Fibroblast of skin of scalp (primary cell): Measurements from ENCODE around the gene KRTAP9-9. TPM values are rescaled to one million over a fixed set of nuclear protein-coding genes. Genes with fewer than 3 reads are reported as not detected.
"Not testable (repeated sequence)": the region's sequence is repeated elsewhere in the genome, so short reads cannot be mapped to it uniquely, and the experiment has no call there.

ENCODE experiments used
- DNase-seq: peaks from one replicate; pipeline ENCODE4 v3.0.0-alpha.2; 2013
- polyA plus RNA-seq, 2 experiments: library from polyadenylated mRNA; unstranded; fragments of 120-200 nt; gene quantifications; one replicate each; pipeline ENCODE4 v1.2.1, GENCODE V29; 2013; ENCODE audit not compliant: insufficient read length in 2 of 2

The KRTAP9-9 gene
- not detected for polyA plus RNA-seq (2013, experiment 1 of 2; ENCODE audit: insufficient read length)
- not detected for polyA plus RNA-seq (2013, experiment 2 of 2; ENCODE audit: insufficient read length)

GRCh38 chr17:41255381-41256290 is at the start of gene KRTAP9-9:
Gene KRTAP9-9, plus strand, starts transcription at chr17:41255384.
- DNase-seq = peak; percentile 80

GRCh38 chr17:41211845-41212466 is 43.2 kb upstream of the KRTAP9-9 start:
- peak; percentile 18 for DNase-seq

GRCh38 chr17:41212524-41213169 is 42.5 kb upstream of the KRTAP9-9 start:
- DNase-seq = no peak

- DNase-seq = no peak
These were observed 39.5 kb upstream of the KRTAP9-9 start for GRCh38 chr17:41215681-41216080.

GRCh38 chr17:41223821-41224220 is 31.4 kb upstream of the KRTAP9-9 start:
- DNase-seq = peak; percentile 41

- no peak for DNase-seq
These were observed 29.1 kb upstream of the KRTAP9-9 start for GRCh38 chr17:41226051-41226450.

- not testable (repeated sequence) for DNase-seq
These were observed 28.5 kb upstream of the KRTAP9-9 start, which contains the start of gene KRTAP9-2 for GRCh38 chr17:41226598-41227095. Gene KRTAP9-2, plus strand, starts transcription at chr17:41226648. Its CDS starts 7 bp downstream, at chr17:41226655.

- no peak for DNase-seq
These were observed 25.1 kb upstream of the KRTAP9-9 start for GRCh38 chr17:41230094-41230493.

- DNase-seq = no peak
These were observed 23.5 kb upstream of the KRTAP9-9 start for GRCh38 chr17:41231731-41232130.

- DNase-seq = not testable (repeated sequence)
These were observed 22.6 kb upstream of the KRTAP9-9 start, which contains the start of gene KRTAP9-3 for GRCh38 chr17:41232399-41233105. Gene KRTAP9-3, plus strand, starts transcription at chr17:41232449. Its CDS starts 53 bp downstream, at chr17:41232502.

GRCh38 chr17:41237116-41237515 is 18.1 kb upstream of the KRTAP9-9 start:
- not testable (repeated sequence) for DNase-seq

GRCh38 chr17:41237949-41238437 is 17.2 kb upstream of the KRTAP9-9 start, which contains the start of gene KRTAP9-8:
Gene KRTAP9-8, plus strand, starts transcription at chr17:41237999. Its CDS starts 53 bp downstream, at chr17:41238052.
- not testable (repeated sequence) for DNase-seq

GRCh38 chr17:41246995-41247787 is 8.0 kb upstream of the KRTAP9-9 start:
- not testable (repeated sequence) for DNase-seq

- not testable (repeated sequence) for DNase-seq
These were observed 5.4 kb upstream of the KRTAP9-9 start, which contains the start of gene KRTAP9-4 for GRCh38 chr17:41249637-41250240. Gene KRTAP9-4, plus strand, starts transcription at chr17:41249687. Its CDS starts 34 bp downstream, at chr17:41249721.

GRCh38 chr17:41251261-41251660 is 3.9 kb upstream of the KRTAP9-9 start:
- no peak for DNase-seq

GRCh38 chr17:41254861-41255260 is 323 bp upstream of the KRTAP9-9 start:
- DNase-seq = peak; percentile 12

- peak; percentile 84 for DNase-seq
These were observed 1.1 kb downstream of the KRTAP9-9 start for GRCh38 chr17:41256291-41256685.

- no peak for DNase-seq
These were observed 3.2 kb downstream of the KRTAP9-9 start for GRCh38 chr17:41258406-41258805.

- DNase-seq = no peak
These were observed 8.0 kb downstream of the KRTAP9-9 start for GRCh38 chr17:41263212-41263611.

- no peak for DNase-seq
These were observed 9.4 kb downstream of the KRTAP9-9 start for GRCh38 chr17:41264599-41264998.
